Adrenal gland (tissue), 12 donors: ENCODE data around the gene CFAP77. TPM values are rescaled to one million over a fixed set of nuclear protein-coding genes. Genes with fewer than 3 reads are reported as not detected.

Experiments used
- DNase-seq, 7 donors: peaks; one replicate each; pipeline ENCODE4 v3.0.0-alpha.2; 2019 to 2020
- H3K27ac ChIP-seq, 5 donors: fragments of 200-600 bp; sonication (generic) in 4 of 5; 1 replicate in 3 of 5; 2 replicates in 2 of 5; pipeline versions ENCODE4 v1.5.1 to v1.8.0; 2016 to 2020; ENCODE audit warnings: mild to moderate bottlenecking in 1 of 5
- H3K27me3 ChIP-seq: fragments of 200-600 bp; 2 replicates; pipeline ENCODE4 v1.8.0; 2021
- H3K36me3 ChIP-seq, 2 donors: fragments of 200-600 bp; replicated peaks in 1 of 2; 1 replicate in 1 of 2; 2 replicates in 1 of 2; pipeline versions ENCODE4 v1.5.1 to v1.8.0; 2018 to 2022
- H3K4me1 ChIP-seq, 2 donors: fragments of 200-600 bp; replicated peaks in 1 of 2; 1 replicate in 1 of 2; 2 replicates in 1 of 2; pipeline versions ENCODE4 v1.5.1 to v1.8.0; 2018 to 2021
- H3K4me3 ChIP-seq, 4 donors: fragments of 200-600 bp; sonication (generic) in 3 of 4; one replicate each; pipeline ENCODE4 v1.5.1; 2016 to 2018
- H3K9me3 ChIP-seq, 3 donors: fragments of 200-600 bp; sonication (generic) in 1 of 3; replicated peaks in 1 of 3; 1 replicate in 2 of 3; 2 replicates in 1 of 3; pipeline versions ENCODE4 v1.5.1 to v1.8.0; 2016 to 2021
- POLR2A ChIP-seq, 2 donors: fragments of 450-650 bp; IDR thresholded peaks; one replicate each; pipeline ENCODE4 v1.6.1; 2017; ENCODE audit warnings: antibody characterized with exemption in 2 of 2, mild to moderate bottlenecking in 2 of 2, moderate library complexity in 1 of 2
- WGBS, 4 donors: extraction: QIAGEN DNeasy Blood & Tissue Kit in 2 of 4; methylation state at CpG; one replicate each; pipeline versions ENCODE4 v1.1.5 to v1.1.7; 2013 to 2017; 5-methylcytosine and 5-hydroxymethylcytosine counted together
- intact Hi-C, 2 donors: fragments of 100-400 bp; cut with DNase I; formaldehyde crosslinking; loops; one replicate each; pipeline versions ENCODE4 v1.14.1 to v1.15.0; 2022 to 2023
- polyA plus RNA-seq, 3 donors: library from polyadenylated mRNA; stranded (reverse); fragments of 200-250 nt in 2 of 3; fragments of 350-450 nt in 1 of 3; fragmentation: Illumina TruSeq in 1 of 3; extraction: RNeasy Lipid Tissue Mini Kit (QIAGEN cat#74804) in 1 of 3; gene quantifications; one replicate each; pipeline ENCODE4 v1.2.3, GENCODE V29; 2013 to 2014
- total RNA-seq, 9 donors: library from RNA; depleted of rRNA in 4 of 9; stranded (reverse); fragments of >200 nt in 4 of 9; fragments of 120-200 nt in 1 of 9; fragmentation: NEBNext Ultra II Directional in 1 of 9; extraction: Animal tissue kit (Norgen Biotek cat#: 25700) in 1 of 9; gene quantifications; one replicate each; pipeline versions ENCODE4 v1.1.0 to v1.2.4, GENCODE V29; 2013 to 2023
- TF ChIP-seq, protein P1 (sequence below), 6 experiments: fragments of 450-650 bp in 4 of 6; fragments of 200-600 bp in 2 of 6; sonication (generic) in 1 of 6; IDR thresholded peaks; 1 replicate in 5 of 6; 2 replicates in 1 of 6; pipeline versions ENCODE4 v1.5.1 to v1.8.0; 2016 to 2021; ENCODE audit warnings: antibody characterized with exemption in 6 of 6, mild to moderate bottlenecking in 2 of 6, moderate library complexity in 1 of 6
- donor health status: healthy with polysubstance abuse.
- donor health status: Bipolar disorder and iron deficiency.
- donor health status: DM: yes; HTN: yes; CAD: no.
- donor health status: DM: no; HTN: no; CAD: no.
- donor health status: DM: no; HTN: no; CAD: no.
- donor health status: DM: yes; HTN: yes; CAD: no.

The CFAP77 gene
- total and polyA plus RNA-seq, 12 donors = not detected

DNA sequence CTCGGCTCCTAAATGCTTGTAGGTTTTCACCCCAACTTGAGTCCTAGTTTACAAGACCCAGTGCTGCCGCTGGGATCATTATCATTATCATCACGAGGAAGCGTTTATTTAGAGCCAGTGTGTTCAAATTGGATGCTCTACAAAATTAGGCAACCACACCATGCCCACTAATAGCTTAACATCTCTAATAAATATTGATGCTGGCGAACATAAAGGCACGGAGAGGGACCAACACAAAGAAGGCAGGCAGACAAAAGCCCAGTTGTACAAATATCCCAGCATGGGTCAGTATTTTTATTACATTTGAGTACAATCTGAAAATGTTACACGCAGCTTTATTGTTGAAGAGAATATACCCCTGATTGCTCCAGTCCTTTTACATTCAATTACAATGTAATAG lies 4.7 kb downstream of the CFAP77 start:
- intact Hi-C loops = loop anchor here (5.0 to 10.0 kb wide), 2 partner anchors 158 to 160 kb away; no protein-coding TSS in a partner anchor
- TF ChIP-seq, protein P1, sequence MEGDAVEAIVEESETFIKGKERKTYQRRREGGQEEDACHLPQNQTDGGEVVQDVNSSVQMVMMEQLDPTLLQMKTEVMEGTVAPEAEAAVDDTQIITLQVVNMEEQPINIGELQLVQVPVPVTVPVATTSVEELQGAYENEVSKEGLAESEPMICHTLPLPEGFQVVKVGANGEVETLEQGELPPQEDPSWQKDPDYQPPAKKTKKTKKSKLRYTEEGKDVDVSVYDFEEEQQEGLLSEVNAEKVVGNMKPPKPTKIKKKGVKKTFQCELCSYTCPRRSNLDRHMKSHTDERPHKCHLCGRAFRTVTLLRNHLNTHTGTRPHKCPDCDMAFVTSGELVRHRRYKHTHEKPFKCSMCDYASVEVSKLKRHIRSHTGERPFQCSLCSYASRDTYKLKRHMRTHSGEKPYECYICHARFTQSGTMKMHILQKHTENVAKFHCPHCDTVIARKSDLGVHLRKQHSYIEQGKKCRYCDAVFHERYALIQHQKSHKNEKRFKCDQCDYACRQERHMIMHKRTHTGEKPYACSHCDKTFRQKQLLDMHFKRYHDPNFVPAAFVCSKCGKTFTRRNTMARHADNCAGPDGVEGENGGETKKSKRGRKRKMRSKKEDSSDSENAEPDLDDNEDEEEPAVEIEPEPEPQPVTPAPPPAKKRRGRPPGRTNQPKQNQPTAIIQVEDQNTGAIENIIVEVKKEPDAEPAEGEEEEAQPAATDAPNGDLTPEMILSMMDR (IDR thresholded peaks at IDR 0.05) = no peak
- no peak for TF ChIP-seq POLR2A (IDR thresholded peaks at IDR 0.05)
- Histone ChIP-seq H3K36me3 (no peaks in the 10 kb centered on the region), H3K9me3 (no peaks in the 10 kb centered on the region), H3K4me3 (no peak overlapping the region), H3K27ac (no peak overlapping the region), H3K4me1 (peaks cover 0 to 17% of the 10 kb centered on the region in 2 donors), H3K27me3 (peaks cover 51% of the 10 kb centered on the region)
- 59 to 70% (median 61%) methylated on average over 7 of the region's 7 CpGs for WGBS, 4 donors
- DNase-seq = no peak

GRCh38 chr9:132415181-132415580 lies 5.2 kb downstream of the CFAP77 start:
- H3K27ac ChIP-seq = no peak overlapping the region
- no peak overlapping the region for H3K4me3 ChIP-seq
- peaks cover 0 to 12% of the 10 kb centered on the region in 2 donors for H3K4me1 ChIP-seq
- 30 to 44% (median 42%) methylated on average over 9 to 12 of the region's 12 CpGs for WGBS, 4 donors
- peaks cover 49% of the 10 kb centered on the region for H3K27me3 ChIP-seq
- H3K36me3 ChIP-seq = no peaks in the 10 kb centered on the region
- no peak for DNase-seq
- H3K9me3 ChIP-seq = no peaks in the 10 kb centered on the region
- TF ChIP-seq POLR2A (IDR thresholded peaks at IDR 0.05) = no peak
- TF ChIP-seq, protein P1 (IDR thresholded peaks at IDR 0.05) = no peak
- intact Hi-C loops = loop anchor here in 1 of 2 donors (10.0 kb wide), 1 partner anchor 160 kb away; no protein-coding TSS in a partner anchor

DNA sequence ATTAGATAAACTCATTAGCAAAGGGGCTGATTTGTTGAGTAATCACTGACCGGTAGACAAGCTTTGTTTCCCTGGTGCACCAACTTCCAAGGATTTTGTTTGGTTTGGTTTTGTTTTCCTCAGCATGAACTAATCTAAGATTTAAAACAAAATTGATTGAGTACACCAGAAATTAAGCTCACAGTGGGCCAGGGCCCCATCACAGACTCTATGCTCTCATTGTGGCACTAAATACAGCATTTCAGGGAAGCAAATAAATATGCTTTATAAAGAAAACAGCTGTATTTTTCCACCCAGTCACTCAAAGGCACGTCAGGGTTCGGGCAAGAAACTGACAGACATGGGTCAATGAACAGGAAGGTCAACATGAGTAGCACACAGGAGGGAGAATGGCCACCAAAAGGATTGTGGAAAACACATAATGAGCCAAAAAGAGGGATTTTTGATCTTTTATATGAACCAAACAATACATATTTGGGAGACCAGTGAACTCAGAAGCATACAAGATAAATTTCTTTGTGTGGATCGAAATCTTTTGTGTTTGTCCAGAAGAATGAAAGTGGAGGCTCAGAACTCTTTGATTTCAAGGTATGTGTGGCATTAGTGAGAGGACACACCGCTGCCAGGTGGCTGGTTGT lies 8.8 kb downstream of the CFAP77 start:
- no peak overlapping the region for H3K27ac ChIP-seq
- H3K36me3 ChIP-seq = no peaks in the 10 kb centered on the region
- H3K9me3 ChIP-seq = no peaks in the 10 kb centered on the region
- intact Hi-C loops = loop anchor here in 1 of 2 donors (10.0 kb wide), 1 partner anchor 156 kb away; no protein-coding TSS in a partner anchor
- peaks cover 29% of the 10 kb centered on the region for H3K27me3 ChIP-seq
- 61 to 74% (median 74%) methylated on average over 5 of the region's 5 CpGs for WGBS, 4 donors
- no peak for DNase-seq
- H3K4me1 ChIP-seq = no peaks in the 10 kb centered on the region
- TF ChIP-seq POLR2A (IDR thresholded peaks at IDR 0.05) = no peak
- no peak overlapping the region for H3K4me3 ChIP-seq

DNA sequence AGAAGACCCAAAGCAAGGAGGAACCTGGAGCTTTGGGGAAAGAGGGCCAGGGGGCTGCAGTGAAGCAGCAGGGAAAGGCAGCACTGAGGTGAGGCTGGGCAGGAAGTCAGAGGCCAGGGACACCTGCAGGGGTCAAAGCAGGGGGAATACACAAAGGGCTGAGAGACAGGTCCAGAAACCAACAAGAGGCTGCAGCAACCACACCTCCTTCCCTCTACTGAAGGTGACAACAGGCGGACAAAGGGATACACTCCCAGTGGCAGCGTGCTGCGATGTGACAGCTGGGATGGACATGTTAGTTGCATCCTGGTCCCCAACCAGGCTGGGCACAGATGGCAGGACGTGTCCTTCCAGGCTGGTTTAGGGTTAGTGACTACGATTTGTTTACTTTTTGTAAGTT lies 12.6 kb downstream of the CFAP77 start:
- peaks cover 33% of the 10 kb centered on the region for H3K27me3 ChIP-seq
- no peaks in the 10 kb centered on the region for H3K36me3 ChIP-seq
- H3K4me1 ChIP-seq = no peaks in the 10 kb centered on the region
- no peak overlapping the region for H3K27ac ChIP-seq
- H3K9me3 ChIP-seq = no peaks in the 10 kb centered on the region
- 43 to 63% (median 57%) methylated on average over 4 to 5 of the region's 5 CpGs for WGBS, 4 donors
- no peak for DNase-seq
- intact Hi-C loops = no loop called here
- no peak overlapping the region for H3K4me3 ChIP-seq
- TF ChIP-seq, protein P1 (IDR thresholded peaks at IDR 0.05) = no peak
- TF ChIP-seq POLR2A (IDR thresholded peaks at IDR 0.05) = no peak

- no peak overlapping the region for H3K27ac ChIP-seq
- peaks cover 30% of the 10 kb centered on the region for H3K27me3 ChIP-seq
- no peak overlapping the region for H3K4me3 ChIP-seq
- intact Hi-C loops = no loop called here
- no peaks in the 10 kb centered on the region for H3K9me3 ChIP-seq
- no peak for TF ChIP-seq POLR2A (IDR thresholded peaks at IDR 0.05)
- TF ChIP-seq, protein P1 (IDR thresholded peaks at IDR 0.05) = no peak
- DNase-seq = no peak
- no peaks in the 10 kb centered on the region for H3K36me3 ChIP-seq
- H3K4me1 ChIP-seq = no peaks in the 10 kb centered on the region
- 70 to 91% (median 76%) methylated on average over 5 of the region's 5 CpGs for WGBS, 4 donors
Observed at GRCh38 chr9:132423503-132423902, 13.5 kb downstream of the CFAP77 start.
